CD4-positive, alpha-beta T cell treated with Interleukin-6 at 100 ng/mL for 8 hours (primary cell): ENCODE data around the gene CEP164.
"Not testable (repeated sequence)": the region's sequence is repeated elsewhere in the genome, so short reads cannot be mapped to it uniquely, and the experiment has no call there.

Experiments
- DNase-seq: peaks from one replicate; pipeline ENCODE4 v3.0.0-alpha.2; 2020; ENCODE audit warnings: mixed read lengths, low spot score

Gene CEP164

DNA sequence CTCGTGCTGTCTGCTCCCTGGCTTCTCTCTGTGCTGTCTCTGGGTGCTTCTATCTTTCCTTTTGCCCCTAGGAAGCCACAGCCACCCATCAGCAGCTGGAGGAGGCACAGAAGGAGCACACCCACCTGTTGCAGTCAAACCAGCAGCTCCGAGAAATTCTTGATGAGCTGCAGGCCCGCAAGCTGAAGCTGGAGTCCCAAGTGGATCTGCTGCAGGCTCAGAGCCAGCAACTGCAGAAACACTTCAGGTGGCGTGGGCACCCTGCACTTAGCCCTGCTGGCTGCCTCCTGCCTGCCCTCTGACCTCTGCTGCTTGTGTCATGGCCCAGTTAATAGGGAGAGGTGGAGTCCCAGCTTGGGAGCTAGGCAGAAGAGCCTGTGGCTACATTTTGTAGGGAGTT, 67.8 kb downstream of the CEP164 start:
- DNase-seq: no peak

DNA sequence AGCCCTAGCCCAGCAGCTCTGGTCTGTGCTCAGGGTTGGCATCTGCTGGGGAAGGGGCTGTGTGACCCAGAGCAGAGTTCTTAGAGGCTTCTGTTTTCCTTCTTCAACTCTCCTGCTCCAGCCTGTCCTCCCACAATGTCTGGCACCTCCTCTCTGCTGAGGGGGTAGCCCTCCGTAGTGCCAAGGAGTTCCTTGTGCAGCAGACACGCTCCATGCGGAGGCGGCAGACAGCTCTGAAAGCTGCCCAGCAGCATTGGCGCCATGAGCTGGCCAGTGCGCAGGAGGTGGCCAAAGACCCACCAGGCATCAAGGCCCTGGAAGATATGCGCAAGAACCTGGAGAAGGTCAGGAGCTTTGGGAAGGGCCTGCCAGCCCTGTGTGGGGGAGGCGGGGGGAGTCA, 69.3 kb downstream of the CEP164 start:
- no peak for DNase-seq

DNA sequence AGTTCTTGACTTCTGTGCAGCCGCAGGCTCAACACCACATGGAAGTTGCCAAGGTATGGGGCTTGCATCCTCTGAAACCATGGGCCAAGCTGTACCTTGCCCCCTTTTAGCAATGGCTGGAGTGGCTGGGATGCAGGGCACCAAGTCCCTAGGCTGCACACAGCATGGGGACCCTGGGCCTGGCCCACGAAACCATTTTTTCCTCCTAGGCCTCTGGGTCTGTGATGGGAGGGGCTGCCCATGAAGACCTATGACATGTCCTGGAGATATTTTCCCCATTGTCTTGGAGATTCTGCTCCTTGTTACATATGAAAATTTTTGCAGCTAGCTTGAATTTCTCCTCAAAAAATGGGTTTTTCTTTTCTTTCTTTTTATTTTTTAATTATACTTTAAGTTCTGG, 71.0 kb downstream of the CEP164 start:
- DNase-seq: not testable (repeated sequence)

DNA sequence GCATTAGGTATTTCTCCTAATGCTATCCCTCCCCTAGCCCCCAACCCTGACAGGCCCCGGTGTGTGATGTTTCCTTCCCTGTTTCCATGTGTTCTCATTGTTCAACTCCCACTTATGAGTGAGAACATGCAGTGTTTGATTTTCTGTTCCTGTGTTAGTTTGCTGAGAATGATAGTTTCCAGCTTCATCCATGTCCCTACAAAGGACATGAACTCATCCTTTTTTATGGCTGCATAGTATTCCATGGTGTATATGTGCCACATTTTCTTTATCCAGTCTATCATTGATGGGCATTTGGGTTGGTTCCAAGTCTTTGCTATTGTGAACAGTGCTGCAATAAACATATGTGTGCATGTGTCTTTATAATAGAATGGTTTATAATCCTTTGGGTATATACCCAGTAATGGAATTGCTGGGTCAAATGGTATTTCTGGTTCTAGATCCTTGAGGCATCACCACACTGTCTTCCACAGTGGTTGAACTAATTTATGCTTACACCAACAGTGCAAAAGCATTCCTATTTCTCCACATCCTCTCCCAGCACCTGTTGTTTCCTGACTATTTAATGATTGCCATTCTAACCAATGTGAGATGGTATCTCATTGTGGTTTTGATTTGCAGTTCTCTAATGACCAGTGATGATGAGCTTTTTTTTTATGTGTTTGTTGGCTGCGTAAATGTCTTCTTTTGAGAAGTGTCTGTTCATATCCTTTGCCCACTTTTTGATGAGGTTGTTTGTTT, 71.6 kb downstream of the CEP164 start:
- DNase-seq: not testable (repeated sequence)

DNA sequence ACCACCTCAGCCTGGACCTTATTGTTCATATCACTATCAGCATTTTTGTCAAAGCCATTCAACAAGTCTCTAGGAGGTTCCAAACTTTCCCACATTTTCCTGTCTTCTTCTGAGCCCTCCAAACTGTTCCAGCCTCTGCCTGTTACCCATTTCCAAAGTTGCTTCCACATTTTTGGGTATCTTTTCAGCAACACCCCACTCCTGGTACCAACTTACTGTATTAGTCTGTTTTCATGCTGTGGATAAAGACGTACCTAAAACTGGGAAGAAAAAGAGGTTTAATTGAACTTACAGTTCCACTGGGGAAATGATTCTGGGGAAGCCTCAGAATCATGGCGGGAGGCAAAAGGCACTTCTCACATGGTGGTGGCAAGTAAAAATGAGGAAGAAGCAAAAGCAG, 78.2 kb downstream of the CEP164 start:
- not testable (repeated sequence) for DNase-seq

DNA sequence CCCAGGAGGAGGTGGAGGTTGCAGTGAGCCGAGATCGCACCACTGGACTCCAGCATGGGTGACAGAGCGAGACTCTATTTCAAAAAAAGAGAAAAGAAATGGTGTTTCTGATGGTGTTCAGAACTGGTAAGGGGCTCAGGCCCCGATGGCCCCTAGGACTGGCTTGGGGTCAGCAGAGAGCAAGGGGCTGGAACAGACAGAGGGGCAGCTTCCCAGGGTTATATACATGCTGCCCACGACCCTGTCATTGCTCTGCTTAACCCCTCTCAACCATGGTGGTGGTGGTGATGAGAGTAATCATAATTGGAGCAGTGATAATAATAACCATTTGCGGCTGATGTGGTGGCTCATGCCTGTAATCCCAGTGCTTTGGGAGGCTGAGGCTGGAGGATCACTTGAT, 79.4 kb downstream of the CEP164 start:
- no peak for DNase-seq

DNA sequence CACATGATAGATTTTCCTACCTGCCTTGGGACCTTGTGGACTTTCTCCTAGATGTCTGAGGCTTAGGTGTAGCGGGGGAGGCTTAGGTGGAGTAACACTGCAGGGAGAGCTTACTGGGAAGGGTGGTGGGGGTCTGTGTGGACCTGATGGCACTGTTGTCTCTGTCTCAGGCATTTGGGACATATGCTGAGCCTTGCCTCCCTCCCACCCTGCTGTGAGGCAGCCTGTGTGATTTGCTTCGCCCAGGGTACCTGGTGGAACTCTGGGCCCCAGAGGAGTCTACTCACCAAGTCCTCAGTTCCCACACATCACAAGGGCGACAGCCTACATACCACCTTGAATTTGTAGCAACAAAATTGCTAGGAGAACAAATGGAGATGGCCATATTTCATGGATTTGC, 80.7 kb downstream of the CEP164 start:
- no peak for DNase-seq

DNA sequence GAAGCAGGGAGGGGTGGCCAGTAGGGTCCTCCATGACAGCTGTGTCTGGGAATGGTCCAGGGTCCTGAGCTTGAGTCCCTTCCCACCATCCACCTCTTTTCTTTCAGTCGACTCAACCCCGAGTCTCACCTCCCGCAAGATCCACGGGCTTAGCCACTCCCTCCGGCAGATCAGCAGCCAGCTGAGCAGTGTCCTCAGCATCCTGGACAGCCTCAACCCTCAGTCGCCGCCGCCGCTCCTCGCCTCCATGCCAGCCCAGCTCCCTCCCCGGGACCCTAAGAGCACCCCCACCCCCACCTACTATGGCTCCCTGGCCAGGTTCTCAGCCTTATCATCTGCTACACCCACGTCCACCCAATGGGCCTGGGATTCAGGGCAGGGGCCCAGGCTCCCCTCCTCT, 81.9 kb downstream of the CEP164 start:
- DNase-seq: no peak

DNA sequence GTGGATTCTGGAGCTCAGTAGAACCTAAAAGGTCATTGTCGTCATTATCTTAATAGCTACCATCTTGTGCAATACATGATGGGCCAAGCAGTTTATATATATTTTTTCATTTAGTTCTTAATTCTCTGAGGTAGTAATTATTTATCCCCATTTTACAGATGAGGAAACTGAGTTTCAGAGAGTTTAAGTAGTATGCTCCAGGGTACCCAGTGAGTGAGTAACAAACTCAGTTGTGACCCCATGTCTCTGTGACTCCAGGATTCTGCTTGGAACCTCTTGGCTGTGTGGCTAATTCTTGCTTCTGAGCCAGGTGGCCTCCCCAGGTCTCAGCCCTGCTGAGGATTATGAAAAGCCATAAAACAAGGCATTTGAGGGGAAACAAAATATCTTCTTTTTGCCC, 82.6 kb downstream of the CEP164 start:
- no peak for DNase-seq

DNA sequence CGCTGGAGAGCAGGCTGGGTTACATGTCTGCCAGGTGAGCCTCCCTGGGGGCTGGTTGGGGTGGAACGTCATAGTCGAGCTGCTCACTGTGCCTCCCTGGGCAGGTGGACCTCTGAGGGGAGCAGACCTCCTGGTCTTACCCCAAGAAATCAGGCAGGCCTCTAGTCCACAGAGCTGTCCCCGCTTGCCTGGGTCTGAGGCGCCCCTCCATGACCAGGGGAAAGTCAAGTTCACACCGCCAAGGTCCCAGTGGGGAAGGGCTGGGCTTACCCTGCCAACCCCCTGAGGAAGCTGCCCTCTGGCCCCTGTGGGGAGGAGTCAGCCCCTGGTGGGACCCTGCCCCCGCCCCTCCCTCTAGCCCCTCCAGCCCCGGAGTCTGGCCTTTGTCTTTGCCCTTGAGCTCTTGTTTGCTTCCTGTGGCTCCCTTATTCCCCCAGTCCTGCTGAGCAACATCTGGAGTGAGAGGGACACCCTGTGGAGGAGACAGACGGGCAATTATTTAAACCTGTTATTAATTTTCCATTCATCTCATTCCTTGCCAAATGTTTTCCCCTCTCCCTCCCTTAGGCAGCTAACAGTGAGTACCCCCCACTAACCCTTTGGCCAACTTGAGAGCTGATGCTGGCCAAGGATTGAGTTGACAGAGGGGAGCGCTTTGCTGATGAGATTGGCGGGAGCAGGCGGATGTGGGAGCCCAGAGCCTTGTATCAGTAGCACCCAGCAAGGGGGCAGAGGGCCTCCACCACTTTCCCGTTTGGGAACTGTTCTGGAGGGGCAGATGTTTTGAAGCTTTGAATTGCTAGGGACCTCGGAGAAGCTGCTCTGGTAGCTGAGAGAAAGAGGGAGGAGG, 83.4 kb downstream of the CEP164 start:
- no peak for DNase-seq

DNA sequence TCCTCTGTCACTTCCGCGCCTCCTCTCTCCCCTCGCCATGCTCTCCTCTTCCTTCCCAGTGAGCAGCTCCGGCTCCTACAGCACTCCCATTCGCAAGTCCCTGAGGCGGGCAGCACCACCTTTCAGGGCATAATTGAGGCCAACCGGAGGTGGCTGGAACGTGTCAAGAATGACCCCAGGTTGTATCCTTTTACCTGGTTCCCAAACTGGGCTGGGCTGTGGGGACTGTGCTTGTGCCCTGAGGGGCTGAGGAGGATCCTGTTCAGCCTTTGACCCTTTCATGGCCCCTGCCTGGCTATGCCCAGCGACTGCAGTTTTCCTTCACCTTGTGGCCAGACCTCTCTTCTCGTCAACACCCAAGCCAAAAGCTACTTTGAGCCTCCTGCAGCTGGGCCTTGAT, 84.1 kb downstream of the CEP164 start:
- no peak for DNase-seq

DNA sequence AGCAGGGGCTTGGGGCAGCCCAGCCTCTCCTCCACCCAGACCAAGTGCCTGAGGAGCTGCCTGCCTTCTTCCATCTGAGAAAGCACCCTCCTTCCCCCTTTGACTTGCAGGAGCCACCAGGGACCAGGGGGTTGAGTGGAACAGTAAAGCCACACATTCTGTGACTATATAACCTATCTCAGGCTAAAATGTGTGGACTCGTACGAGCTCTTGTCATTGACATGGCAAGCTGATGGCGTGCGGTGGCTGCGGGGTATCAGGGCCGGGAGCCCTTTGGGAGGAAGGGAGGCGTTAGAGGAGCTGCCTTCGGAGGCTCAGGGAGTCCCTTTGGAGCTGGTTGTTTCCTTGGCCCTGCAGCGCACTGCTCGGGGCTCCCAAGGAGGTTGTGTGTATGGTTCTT, 84.5 kb downstream of the CEP164 start:
- DNase-seq: no peak

DNA sequence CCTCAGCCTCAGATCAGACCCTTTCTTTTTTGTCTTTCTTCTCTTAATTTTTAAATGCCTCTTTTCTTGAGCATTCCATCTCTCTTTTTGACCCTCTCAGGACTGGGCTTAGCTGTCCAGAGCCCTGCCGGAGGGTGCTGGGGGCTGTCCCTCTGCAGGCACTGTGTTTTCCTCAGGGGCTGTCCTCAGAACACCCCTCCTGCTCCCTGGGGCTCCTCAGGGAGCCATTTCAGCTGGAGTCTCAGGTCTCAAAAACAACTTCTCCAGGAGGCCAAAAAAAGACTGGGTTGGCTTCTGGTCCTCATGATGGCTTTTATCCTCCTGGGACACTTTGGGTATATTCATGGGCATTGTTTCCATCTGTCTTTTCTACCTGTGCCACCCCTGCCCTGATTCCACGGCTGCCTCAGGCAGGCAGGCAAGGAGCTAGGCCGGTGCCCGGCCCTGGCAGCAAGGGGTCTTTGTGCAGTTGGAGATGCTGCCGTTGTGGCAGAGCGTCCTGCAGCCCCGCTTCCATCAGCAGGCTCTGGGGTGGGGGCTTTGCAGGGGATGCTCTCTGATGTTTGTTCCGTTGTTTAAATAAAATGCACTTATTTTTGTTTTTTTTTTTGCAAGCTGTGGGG, 85.1 kb downstream of the CEP164 start:
- no peak for DNase-seq

DNA sequence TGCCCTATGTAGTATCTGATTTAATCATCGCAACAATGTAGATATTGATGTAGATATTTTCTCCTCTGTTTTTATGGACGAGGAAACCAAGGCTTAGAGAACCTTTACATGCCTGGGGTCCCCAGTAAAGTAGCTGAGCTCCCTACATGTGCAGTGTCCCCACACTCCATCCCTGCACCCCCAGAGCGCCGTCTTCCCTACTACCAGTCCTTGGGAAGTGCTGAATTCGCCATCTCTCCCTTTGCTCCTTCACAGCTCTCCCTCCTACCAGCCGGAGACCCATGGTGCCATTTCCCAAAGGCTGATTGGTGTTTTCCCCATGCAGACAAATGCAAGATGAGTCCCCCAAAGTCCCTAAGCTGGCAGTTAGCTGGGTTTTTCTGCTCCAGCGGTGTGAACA, 86.0 kb downstream of the CEP164 start:
- DNase-seq: no peak

DNA sequence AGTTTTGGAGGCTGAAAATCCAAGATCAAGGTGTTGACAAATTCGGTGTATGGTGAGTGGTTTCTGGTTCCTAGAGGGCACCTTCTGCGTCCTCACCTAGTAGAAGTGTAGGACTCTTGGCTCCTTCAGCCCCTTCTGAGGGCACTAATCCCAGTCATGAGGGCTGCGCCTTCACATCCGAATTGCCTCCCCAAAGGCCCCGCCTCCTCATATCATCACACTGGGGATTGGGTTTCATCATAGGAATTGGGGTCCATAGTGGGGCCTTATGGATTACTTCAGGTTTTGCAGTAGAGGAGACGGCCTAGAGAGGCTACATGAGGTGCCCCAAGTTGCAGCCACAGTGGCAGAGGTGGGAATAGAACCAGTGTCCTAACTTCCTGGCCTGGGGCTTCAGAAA, 87.1 kb downstream of the CEP164 start:
- DNase-seq: no peak

DNA sequence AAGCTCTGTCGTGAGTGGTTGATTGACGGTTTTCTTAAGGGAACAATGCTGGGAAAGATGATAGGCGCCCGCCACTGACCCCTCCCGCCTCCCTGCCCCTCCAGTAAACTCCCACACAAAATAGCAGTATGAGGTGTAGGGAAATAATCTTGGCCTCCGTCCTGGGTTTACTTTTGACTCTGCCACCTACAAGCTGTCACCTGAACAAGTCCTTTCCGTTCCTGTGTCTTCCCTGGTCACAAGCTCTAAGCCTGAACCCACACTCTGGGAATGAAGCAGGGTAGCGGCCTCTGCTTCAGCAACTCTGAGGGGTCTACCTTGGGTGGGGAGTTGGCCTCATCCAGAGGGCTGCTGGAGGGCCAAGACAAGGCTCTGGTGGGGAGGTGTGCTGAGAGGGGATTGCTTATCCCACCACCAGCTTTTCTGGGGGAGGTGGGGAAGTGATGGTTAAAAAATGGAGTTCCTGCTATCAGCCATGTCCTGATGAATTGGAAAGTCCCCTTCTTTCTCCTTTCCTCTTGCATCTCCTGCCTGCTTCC, 87.8 kb downstream of the CEP164 start:
- DNase-seq: no peak

DNA sequence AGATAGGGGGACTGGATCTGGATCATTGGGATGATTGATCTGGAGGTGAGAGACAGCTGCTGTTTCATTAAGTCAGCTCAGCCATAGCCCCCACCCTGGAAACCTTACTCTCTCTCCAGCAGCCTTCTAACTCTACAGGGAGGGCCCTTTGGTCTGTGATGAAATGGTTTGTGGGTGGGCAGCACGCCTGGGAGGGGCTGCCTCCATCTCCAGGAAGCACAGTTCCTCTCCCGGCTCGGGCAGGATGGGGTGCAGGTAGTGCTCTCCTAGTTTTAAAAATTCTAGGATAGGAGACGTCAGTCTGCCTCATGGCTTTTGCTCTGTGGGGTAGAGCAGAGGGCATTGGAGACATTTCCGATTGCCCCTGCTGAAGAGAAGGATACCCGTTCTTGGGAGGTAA, 89.7 kb downstream of the CEP164 start:
- DNase-seq: no peak

DNA sequence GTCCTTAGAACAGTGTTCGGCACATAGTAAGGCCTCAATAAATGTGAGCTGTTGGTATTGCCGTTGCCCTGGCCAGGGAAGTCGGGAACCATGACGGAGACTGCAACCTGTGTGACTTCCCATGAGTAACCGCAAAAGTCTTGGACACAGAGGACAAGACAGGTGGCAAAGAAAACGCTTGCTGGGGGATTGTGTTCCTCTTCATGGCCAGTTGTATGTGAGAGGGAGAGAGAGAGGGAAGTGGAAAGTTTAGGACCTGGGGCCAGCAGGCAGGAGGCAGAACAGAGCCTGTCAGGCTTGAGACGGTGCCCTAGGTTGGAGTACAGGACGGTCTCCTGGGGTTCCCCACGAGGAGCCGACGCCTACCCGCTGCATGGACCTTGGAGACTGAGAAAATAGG, 90.2 kb downstream of the CEP164 start:
- DNase-seq: no peak

DNA sequence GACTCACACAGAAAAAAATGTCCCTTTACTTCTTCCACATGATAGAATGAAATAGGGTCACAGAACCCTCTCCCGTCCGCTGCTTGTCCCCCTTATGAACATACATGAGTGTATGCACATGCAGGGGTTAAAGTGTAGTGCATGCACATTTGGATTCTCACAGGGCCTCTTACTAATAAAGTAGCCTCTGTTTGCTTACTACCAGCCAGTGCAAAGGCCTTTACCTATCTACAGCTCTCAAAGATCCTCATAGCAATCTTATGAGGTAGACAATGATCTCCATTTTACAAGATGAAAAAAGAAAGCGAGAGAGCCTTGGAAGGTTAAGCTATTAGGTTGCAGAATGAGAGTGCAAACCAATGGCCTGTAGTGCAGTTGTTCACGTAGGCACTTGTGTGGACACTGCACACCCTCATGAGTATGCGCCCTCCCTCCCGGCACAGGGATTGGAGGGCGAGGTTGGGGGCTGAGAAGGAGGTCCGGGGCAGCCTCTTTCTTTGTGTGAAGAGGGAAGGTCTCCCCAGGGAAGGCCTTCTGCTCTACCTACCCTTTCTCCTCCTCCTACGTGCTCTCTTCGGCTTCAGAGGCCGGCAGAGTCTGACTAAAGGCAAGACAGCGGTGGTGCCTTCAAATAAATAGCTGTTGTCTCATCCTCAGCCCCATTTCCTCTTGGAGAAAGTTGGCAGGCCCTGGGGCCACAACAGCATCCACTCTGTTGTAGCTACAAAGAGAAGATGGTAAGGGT, 91.3 kb downstream of the CEP164 start:
- DNase-seq: no peak

DNA sequence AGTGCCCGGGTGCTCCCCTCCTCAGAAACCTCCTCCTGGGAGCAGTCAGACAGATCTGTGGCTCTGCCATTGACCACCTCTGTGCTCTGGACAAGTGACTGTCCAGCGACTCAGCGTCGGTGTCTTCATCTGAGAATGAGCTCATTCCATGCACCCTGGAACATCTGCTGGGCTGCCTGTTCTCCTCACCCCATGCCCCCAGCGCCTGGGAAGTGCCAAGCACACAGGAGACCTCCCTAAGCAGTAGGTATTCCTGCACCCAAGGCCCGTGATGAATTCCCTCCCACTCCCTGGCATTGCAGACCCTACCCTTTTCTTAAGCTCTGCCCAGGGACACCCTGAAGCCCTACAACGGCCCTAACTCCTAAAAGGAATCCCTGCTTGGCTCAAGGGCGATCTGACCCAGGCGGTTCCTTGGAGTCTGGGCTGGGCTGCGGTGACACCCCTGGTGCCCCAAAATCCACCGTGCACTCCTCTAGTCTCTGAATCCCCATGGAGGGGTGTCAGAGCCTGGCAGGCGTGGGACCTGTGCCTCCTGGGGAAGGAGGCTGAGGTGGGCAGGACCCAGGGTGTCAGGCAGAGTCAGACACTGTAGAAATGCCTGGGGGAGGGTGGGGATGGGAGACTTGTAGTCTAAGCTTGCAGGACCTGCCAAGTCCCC, 92.0 kb downstream of the CEP164 start:
- no peak for DNase-seq

DNA sequence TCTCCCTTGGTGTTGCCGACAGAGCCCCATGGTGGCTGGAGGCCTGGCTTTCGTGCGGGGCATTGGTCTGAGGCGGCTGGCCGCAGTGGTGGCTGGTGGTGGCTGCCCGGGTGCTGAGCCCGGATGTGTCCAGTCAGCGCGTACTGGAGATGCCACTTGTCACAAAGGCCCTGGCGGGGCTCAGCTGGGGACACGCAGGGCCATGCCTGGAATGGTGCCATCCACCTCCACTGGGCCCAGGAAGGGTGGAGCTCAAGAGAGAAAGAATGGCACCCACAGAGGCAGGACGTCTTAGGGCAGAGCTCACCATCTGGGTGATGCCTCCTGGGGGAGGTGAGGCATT, 92.5 kb downstream of the CEP164 start:
- no peak for DNase-seq

DNA sequence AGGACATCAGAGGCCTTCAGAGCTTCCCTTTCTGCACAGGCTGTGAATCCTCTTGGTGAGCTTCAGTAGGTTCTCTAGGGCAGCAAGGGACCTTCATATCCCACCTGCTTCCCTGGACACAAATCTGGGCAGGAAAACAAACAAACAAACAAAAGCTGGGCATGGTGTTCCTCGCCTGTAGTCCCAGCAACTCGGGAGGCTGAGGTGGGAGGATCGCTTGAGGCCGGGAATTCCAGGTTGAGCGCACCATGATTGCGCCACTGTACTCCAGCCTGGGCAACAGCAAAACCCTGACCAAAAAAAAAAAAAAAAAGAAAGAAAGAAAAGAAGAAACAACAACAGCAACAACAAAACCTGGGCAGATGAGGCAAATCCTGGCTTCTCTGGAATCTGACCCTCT, 92.9 kb downstream of the CEP164 start:
- no peak for DNase-seq
